SU-DHL-6 (cell line): ENCODE results near the gene FERMT2.

Experiments
- H2AFZ ChIP-seq: fragments of 200-600 bp; sonication (generic); 2 replicates; pipeline ENCODE4 v1.6.1; 2014; ENCODE audit warnings: low read depth, mild to moderate bottlenecking, moderate library complexity, mixed read lengths, antibody characterized with exemption, low read length; ENCODE audit not compliant: severe bottlenecking
- H3F3A ChIP-seq: fragments of 200-600 bp; shearing (Covaris generic); 2 replicates; pipeline ENCODE4 v1.6.0; 2016; ENCODE audit warnings: antibody characterized with exemption, mild to moderate bottlenecking; ENCODE audit not compliant: insufficient read depth
- H3K27ac ChIP-seq: fragments of 200-600 bp; sonication (generic); 2 replicates; pipeline ENCODE4 v1.5.1; 2016; ENCODE audit warnings: low read depth, mild to moderate bottlenecking, low read length, moderate library complexity, mixed read lengths
- H3K27me3 ChIP-seq: fragments of 200-600 bp; sonication (generic), shearing (Covaris generic); 2 replicates; pipeline ENCODE4 v1.6.0; 2014; ENCODE audit warnings: mild to moderate bottlenecking, low read length
- H3K36me3 ChIP-seq: fragments of 200-600 bp; sonication (generic); 2 replicates; pipeline ENCODE4 v1.6.1; 2014; ENCODE audit warnings: mild to moderate bottlenecking, low read length, mixed read lengths
- H3K4me2 ChIP-seq: fragments of 300-600, 200-600 bp; shearing (Covaris generic), sonication (generic); 2 replicates; pipeline ENCODE4 v1.6.0; 2014; ENCODE audit warnings: low read length, low read depth, mild to moderate bottlenecking; ENCODE audit not compliant: poor library complexity, severe bottlenecking
- H3K4me3 ChIP-seq: fragments of 200-600 bp; sonication (generic); 2 replicates; pipeline ENCODE4 v1.5.1; 2014; ENCODE audit warnings: antibody characterized with exemption, low read length, mild to moderate bottlenecking, mixed read lengths; ENCODE audit not compliant: insufficient read depth, poor library complexity, severe bottlenecking
- H3K79me2 ChIP-seq: fragments of 200-600 bp; sonication (generic); 2 replicates; pipeline ENCODE4 v1.6.1; 2014; ENCODE audit warnings: mild to moderate bottlenecking, low read length, moderate library complexity; ENCODE audit not compliant: insufficient read depth
- H3K9ac ChIP-seq: fragments of 200-600 bp; sonication (generic); 2 replicates; pipeline ENCODE4 v1.7.0; 2014; ENCODE audit warnings: mild to moderate bottlenecking, low read length
- H3K9me2 ChIP-seq: fragments of 200-600 bp; sonication (generic); replicated peaks from 2 replicates; pipeline ENCODE4 v1.6.1; 2014; ENCODE audit warnings: low read length; ENCODE audit not compliant: insufficient read depth
- H3K9me3 ChIP-seq: fragments of 200-600 bp; sonication (generic); 2 replicates; pipeline ENCODE4 v1.6.1; 2014; ENCODE audit warnings: low read length, mixed read lengths; ENCODE audit not compliant: insufficient read depth
- H4K20me1 ChIP-seq: fragments of 200-600 bp; sonication (generic); 2 replicates; pipeline ENCODE4 v1.6.1; 2014; ENCODE audit warnings: low read depth, mild to moderate bottlenecking, antibody characterized with exemption, low read length, moderate library complexity, mixed read lengths
- EZH2phosphoT487 ChIP-seq: fragments of 200-600 bp; sonication (generic), shearing (Covaris generic); conservative IDR thresholded peaks from 2 replicates; pipeline ENCODE4 v1.6.1; 2018; ENCODE audit warnings: mild to moderate bottlenecking, antibody characterized with exemption, low read length, moderate library complexity, mixed read lengths
- TF ChIP-seq, protein P1 (sequence below): fragments of 200-600 bp; sonication (generic); IDR thresholded peaks from one replicate; pipeline ENCODE4 v1.5.1; 2017; ENCODE audit warnings: antibody characterized with exemption, mild to moderate bottlenecking, low read length, moderate library complexity; ENCODE audit not compliant: insufficient read depth, poor library complexity, severe bottlenecking

The FERMT2 gene

DNA sequence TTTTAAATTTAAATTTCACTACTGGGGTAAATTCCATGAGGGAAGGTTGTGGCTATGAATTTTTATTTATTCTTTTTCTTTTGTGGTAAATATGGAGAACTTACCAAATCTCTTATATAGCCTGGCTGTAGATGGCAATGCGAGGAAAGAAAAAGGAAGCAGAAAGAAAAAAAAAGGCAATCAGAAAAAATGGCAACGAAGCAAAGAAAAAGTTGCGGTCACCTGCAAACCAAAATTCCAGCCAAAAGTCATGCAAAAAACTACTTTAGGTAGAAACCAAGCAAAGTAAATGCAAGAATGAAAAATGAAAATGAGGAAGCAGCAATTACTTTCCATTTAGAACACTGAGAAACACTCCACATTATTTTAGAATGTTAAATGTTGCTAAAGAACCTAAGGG is 89.9 kb downstream of the FERMT2 start:
- Histone ChIP-seq H4K20me1 (no peaks in the 10 kb centered on the region), H3K9me2 (no peaks in the 10 kb centered on the region), H3K27me3 (no peaks in the 10 kb centered on the region), H3K9ac (no peak overlapping the region), H3K79me2 (no peaks in the 10 kb centered on the region), H3K9me3 (no peaks in the 10 kb centered on the region), H3K4me2 (no peak overlapping the region), H3F3A (no peaks in the 10 kb centered on the region), H3K36me3 (no peaks in the 10 kb centered on the region), H3K27ac (no peak overlapping the region), H2AFZ (no peak overlapping the region), H3K4me3 (no peak overlapping the region)
- TF ChIP-seq, protein P1, sequence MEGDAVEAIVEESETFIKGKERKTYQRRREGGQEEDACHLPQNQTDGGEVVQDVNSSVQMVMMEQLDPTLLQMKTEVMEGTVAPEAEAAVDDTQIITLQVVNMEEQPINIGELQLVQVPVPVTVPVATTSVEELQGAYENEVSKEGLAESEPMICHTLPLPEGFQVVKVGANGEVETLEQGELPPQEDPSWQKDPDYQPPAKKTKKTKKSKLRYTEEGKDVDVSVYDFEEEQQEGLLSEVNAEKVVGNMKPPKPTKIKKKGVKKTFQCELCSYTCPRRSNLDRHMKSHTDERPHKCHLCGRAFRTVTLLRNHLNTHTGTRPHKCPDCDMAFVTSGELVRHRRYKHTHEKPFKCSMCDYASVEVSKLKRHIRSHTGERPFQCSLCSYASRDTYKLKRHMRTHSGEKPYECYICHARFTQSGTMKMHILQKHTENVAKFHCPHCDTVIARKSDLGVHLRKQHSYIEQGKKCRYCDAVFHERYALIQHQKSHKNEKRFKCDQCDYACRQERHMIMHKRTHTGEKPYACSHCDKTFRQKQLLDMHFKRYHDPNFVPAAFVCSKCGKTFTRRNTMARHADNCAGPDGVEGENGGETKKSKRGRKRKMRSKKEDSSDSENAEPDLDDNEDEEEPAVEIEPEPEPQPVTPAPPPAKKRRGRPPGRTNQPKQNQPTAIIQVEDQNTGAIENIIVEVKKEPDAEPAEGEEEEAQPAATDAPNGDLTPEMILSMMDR: no peak
- no peak for TF ChIP-seq EZH2phosphoT487

DNA sequence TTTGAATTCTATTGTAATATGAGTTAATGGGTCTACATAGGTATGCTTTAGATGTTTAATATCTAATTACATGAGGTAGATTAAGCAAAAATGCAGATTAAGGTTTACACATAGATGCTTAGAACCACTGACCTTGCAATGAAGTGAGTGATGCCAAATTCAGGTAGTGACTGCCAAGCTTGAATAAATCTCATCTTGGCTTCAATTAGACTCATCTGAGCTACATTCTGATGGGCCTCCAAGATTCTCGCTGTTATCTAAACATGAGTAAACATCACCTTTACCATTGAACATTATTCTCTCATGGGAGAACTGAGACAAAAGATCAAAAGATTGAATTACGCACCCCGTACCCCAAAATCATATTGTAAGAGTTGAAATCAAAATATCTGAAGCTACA is 90.6 kb downstream of the FERMT2 start:
- Histone ChIP-seq H4K20me1 (no peaks in the 10 kb centered on the region), H3K27ac (no peak overlapping the region), H2AFZ (no peak overlapping the region), H3K4me2 (no peak overlapping the region), H3K27me3 (no peaks in the 10 kb centered on the region), H3K9ac (no peak overlapping the region), H3K4me3 (no peak overlapping the region), H3K9me3 (no peaks in the 10 kb centered on the region), H3K79me2 (no peaks in the 10 kb centered on the region), H3K9me2 (no peaks in the 10 kb centered on the region), H3F3A (no peaks in the 10 kb centered on the region), H3K36me3 (no peaks in the 10 kb centered on the region)
- no peak for TF ChIP-seq EZH2phosphoT487
- TF ChIP-seq, protein P1: no peak

DNA sequence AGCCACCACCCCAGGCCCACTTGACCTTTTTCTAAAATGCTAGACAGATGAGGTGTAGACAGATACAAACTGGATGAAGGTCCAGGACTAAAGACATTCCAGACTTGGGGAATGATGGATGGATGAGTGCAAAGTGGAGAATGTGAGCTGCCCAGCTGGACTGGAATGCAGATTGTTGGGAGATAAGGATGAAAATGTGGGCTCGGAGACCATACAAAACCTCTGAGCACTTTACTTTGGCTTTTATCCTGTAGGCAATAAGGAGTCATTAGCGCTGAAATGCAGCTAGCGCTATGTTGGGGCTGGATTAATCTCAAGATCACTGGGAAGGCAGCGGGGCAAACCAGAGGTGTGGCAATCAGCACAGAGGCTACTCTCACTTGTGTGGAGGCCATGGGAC is 94.7 kb downstream of the FERMT2 start:
- Histone ChIP-seq H3K36me3 (no peaks in the 10 kb centered on the region), H2AFZ (no peak overlapping the region), H3F3A (no peaks in the 10 kb centered on the region), H3K79me2 (no peaks in the 10 kb centered on the region), H3K4me3 (no peak overlapping the region), H3K9ac (no peak overlapping the region), H3K4me2 (no peak overlapping the region), H3K9me2 (no peaks in the 10 kb centered on the region), H3K27me3 (no peaks in the 10 kb centered on the region), H3K27ac (no peak overlapping the region), H4K20me1 (no peaks in the 10 kb centered on the region), H3K9me3 (no peaks in the 10 kb centered on the region)
- TF ChIP-seq EZH2phosphoT487: no peak
- TF ChIP-seq, protein P1: no peak

DNA sequence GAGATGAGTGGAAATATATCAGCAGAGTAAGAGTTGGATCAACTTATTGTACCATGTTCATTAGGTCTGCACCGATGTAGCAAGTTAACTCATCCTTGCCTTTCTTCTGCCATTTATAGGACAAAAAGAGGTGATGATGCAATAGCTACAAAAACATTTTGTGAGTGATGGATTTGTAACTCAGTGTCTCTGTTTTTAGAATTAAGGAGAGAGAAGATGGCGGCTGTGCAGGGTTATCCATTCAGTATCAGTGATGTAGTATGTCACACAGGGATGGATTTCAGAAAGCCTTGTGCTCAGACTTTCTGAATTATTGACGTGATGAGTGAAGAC is 97.4 kb downstream of the FERMT2 start:
- TF ChIP-seq, protein P1: no peak
- TF ChIP-seq EZH2phosphoT487: no peak
- Histone ChIP-seq H3K9me3 (no peaks in the 10 kb centered on the region), H3K36me3 (no peaks in the 10 kb centered on the region), H3K9ac (no peak overlapping the region), H3K4me3 (no peak overlapping the region), H3K4me2 (no peak overlapping the region), H4K20me1 (no peaks in the 10 kb centered on the region), H3K27ac (no peak overlapping the region), H3F3A (no peaks in the 10 kb centered on the region), H3K9me2 (no peaks in the 10 kb centered on the region), H3K27me3 (no peaks in the 10 kb centered on the region), H2AFZ (no peak overlapping the region), H3K79me2 (no peaks in the 10 kb centered on the region)
